Calu3 (cell line): ENCODE data around the gene BEND7. TPM values are rescaled to one million over a fixed set of nuclear protein-coding genes. Genes with fewer than 3 reads are reported as not detected.

Source experiments
- BruUV-seq: library from RNA; stranded (reverse); fragments of 400-500 nt; replicated peaks from 2 replicates; lab custom pipeline; 2021; lab: Mats Ljungman, UMichigan
- CTCF ChIA-PET: fragments of 300-600 bp; sonication (Branson Sonifier 250); formaldehyde crosslinking; loops from one replicate; lab custom pipeline; 2022; ENCODE audit warnings: antibody characterized with exemption; lab: Charles Lee
- DNase-seq: peaks from one replicate; pipeline ENCODE4 v3.0.0; 2022
- H3K27ac Mint-ChIP-seq: one replicate; pipeline ENCODE4 v1.8.0; 2022; ENCODE audit warnings: mixed read lengths; ENCODE audit not compliant: unreplicated experiment
- H3K27me3 Mint-ChIP-seq: one replicate; pipeline ENCODE4 v1.8.0; 2022; ENCODE audit warnings: mixed read lengths; ENCODE audit not compliant: unreplicated experiment
- H3K36me3 Mint-ChIP-seq: one replicate; pipeline ENCODE4 v1.8.0; 2022; ENCODE audit warnings: mild to moderate bottlenecking, moderate library complexity, mixed read lengths; ENCODE audit not compliant: insufficient read depth, unreplicated experiment
- H3K4me1 Mint-ChIP-seq: one replicate; pipeline ENCODE4 v1.8.0; 2022; ENCODE audit warnings: mild to moderate bottlenecking, low read depth, mixed read lengths; ENCODE audit not compliant: unreplicated experiment
- H3K4me3 Mint-ChIP-seq: one replicate; pipeline ENCODE4 v1.8.0; 2022; ENCODE audit warnings: mild to moderate bottlenecking, low read depth, moderate library complexity, mixed read lengths; ENCODE audit not compliant: unreplicated experiment
- H3K9me3 Mint-ChIP-seq: one replicate; pipeline ENCODE4 v1.8.0; 2022; ENCODE audit warnings: low read depth, mixed read lengths; ENCODE audit not compliant: unreplicated experiment
- CTCF ChIP-seq: fragments of 200-600 bp; IDR thresholded peaks from one replicate; pipeline ENCODE4 v1.8.0; 2022; ENCODE audit warnings: antibody characterized with exemption; ENCODE audit not compliant: unreplicated experiment
- intact Hi-C: fragments of 100-400 bp; cut with micrococcal nuclease; formaldehyde crosslinking; loops from one replicate; pipeline ENCODE4 v1.10.0; 2022; ENCODE audit not compliant: unreplicated experiment
- total RNA-seq: library from RNA; stranded (reverse); gene quantifications from 2 replicates; pipeline ENCODE4 v1.2.3, GENCODE V29; 2022

Gene BEND7
- total RNA-seq, 1 experiment from 2014 or later: 8.3 TPM

GRCh38 chr10:13425397-13425796, 103.4 kb downstream of the BEND7 start:
- H3K27ac Mint-ChIP-seq: no peak overlapping the region
- CTCF ChIA-PET: no interaction called here
- no peak overlapping the region for H3K4me3 Mint-ChIP-seq
- no TSS peak for BruUV-seq
- no peaks in the 10 kb centered on the region for H3K9me3 Mint-ChIP-seq
- no peak for TF ChIP-seq CTCF
- H3K36me3 Mint-ChIP-seq: no peaks in the 10 kb centered on the region
- no peak for DNase-seq
- no peaks in the 10 kb centered on the region for H3K4me1 Mint-ChIP-seq
- intact Hi-C loops: no loop called here
- peaks cover 64% of the 10 kb centered on the region for H3K27me3 Mint-ChIP-seq

DNA sequence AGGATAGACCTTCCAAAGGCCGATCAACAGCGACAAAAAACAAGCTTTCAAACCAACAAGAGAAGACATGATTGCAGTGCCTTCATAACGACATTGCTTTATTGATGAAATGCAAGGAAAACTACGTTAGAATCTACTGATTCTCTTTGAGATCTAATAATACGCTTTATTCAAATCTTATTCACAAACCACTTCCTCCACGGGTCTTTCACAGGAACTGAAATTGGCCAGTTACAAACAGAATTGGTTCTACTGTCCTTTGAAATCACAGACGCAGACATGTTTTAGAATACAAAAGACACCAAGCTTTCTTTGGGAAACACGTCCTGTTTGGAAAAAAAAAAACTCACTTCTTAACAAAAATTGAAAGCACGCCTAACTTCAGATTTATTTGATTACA, 106.0 kb downstream of the BEND7 start:
- no peaks in the 10 kb centered on the region for H3K36me3 Mint-ChIP-seq
- no peak overlapping the region for H3K27ac Mint-ChIP-seq
- no peaks in the 10 kb centered on the region for H3K4me1 Mint-ChIP-seq
- no TSS peak for BruUV-seq
- no peaks in the 10 kb centered on the region for H3K9me3 Mint-ChIP-seq
- intact Hi-C loops: no loop called here
- H3K4me3 Mint-ChIP-seq: no peak overlapping the region
- peaks cover 47% of the 10 kb centered on the region for H3K27me3 Mint-ChIP-seq
- DNase-seq: no peak
- no peak for TF ChIP-seq CTCF
- CTCF ChIA-PET: no interaction called here

DNA sequence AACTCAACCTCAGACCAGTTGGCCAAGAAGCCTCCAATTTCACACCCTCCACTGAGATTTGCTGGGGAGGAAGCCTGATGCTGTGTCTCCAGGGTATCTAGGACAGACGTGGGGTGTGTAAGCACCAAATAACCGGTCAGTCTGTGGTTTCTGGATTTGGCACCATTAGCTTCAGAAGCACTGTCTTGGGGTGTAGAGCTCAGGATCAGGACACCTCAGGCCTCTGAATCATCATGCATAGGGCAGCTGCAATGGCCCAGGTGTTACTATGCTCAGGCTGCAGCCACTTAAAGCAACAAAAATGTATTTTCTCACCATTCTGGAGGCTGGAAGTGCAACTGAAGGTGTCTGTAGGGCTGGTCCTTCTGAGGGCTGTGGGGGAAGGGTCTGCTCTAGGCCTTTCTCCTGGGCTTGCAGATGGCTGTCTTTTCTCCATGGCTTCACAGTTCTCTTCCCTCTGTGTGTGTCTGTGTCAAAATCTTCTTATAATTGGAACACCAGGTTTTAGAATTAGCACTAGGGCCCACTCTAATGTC, 107.4 kb downstream of the BEND7 start:
- intact Hi-C loops: no loop called here
- no peaks in the 10 kb centered on the region for H3K4me1 Mint-ChIP-seq
- H3K4me3 Mint-ChIP-seq: no peak overlapping the region
- H3K9me3 Mint-ChIP-seq: no peaks in the 10 kb centered on the region
- peaks cover 41% of the 10 kb centered on the region for H3K27me3 Mint-ChIP-seq
- no TSS peak for BruUV-seq
- no peaks in the 10 kb centered on the region for H3K36me3 Mint-ChIP-seq
- no peak for DNase-seq
- CTCF ChIA-PET: no interaction called here
- no peak for TF ChIP-seq CTCF
- no peak overlapping the region for H3K27ac Mint-ChIP-seq

DNA sequence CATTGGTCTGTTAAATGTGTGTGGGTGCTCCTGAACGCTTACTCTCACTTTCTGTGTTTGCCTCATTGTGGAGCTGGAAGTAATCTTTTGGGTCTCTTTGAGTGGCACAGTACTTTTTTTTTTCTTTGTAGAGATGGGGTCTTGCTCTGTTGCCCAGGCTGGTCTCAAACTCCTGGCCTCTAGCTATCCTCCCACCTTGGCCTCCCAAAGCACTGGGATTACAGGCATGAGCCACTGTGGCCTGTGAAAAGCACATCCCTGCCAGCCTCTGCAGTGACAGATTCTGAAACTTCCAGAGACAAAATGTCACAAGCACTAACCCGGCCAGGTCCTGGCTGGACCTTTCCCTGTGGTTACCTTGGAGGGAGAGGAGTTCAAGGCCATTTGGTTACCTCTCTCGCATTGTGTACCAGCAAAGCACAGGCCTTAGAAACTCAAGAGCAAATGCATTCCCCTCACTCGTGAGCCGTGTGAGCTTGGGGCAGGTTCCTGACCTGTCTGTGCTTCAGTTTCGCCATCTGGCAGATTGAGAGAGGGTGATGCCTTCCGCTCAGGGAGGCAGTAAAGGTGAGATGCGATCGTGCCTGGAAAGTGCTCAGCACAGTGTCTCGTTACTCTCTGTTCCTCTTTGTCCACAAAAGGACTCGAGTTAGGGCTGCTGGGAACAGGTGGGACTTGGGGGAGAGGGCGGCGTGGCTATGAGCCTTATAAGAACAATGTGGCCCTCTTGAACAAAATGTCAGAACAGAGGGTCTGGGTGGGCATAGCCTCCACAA, 108.1 kb downstream of the BEND7 start:
- no peak for TF ChIP-seq CTCF
- H3K9me3 Mint-ChIP-seq: no peaks in the 10 kb centered on the region
- CTCF ChIA-PET: no interaction called here
- intact Hi-C loops: no loop called here
- BruUV-seq: no TSS peak
- H3K4me3 Mint-ChIP-seq: no peak overlapping the region
- H3K27ac Mint-ChIP-seq: no peak overlapping the region
- H3K4me1 Mint-ChIP-seq: no peaks in the 10 kb centered on the region
- H3K36me3 Mint-ChIP-seq: no peaks in the 10 kb centered on the region
- H3K27me3 Mint-ChIP-seq: peaks cover 41% of the 10 kb centered on the region
- no peak for DNase-seq
